Natural killer cell treated with Interleukin-12 subunit alpha and Interleukin-12 subunit beta and Interleukin-15 and Interleukin-18, amount 100 ng/mL, for 72 hours (primary cell): ENCODE results near the gene DPM3. TPM values are rescaled to one million over a fixed set of nuclear protein-coding genes. Genes with fewer than 3 reads are reported as not detected.
"Not testable (repeated sequence)": the region's sequence is repeated elsewhere in the genome, so short reads cannot be mapped to it uniquely, and the experiment has no call there.

Experiments used
- ATAC-seq, 2 donors: fragments of 150-1000 bp; cut with Tn5 transposase in 1 of 2; sonication (Bioruptor Pico), chemical (Tn5 transposase) in 1 of 2; 2 replicates each; pipeline ENCODE4 v1.10.0; 2021
- DNase-seq: peaks from one replicate; pipeline ENCODE4 v3.0.0; 2022; ENCODE audit warnings: low spot score
- H3K27ac Mint-ChIP-seq, 2 donors: 1 replicate in 1 of 2; 2 replicates in 1 of 2; pipeline ENCODE4 v1.8.0; 2022; ENCODE audit warnings: mixed read lengths in 2 of 2, mild to moderate bottlenecking in 1 of 2, moderate library complexity in 1 of 2
- H3K27me3 Mint-ChIP-seq, 2 donors: 1 replicate in 1 of 2; 2 replicates in 1 of 2; pipeline ENCODE4 v1.8.0; 2022; ENCODE audit warnings: mixed read lengths in 2 of 2
- H3K36me3 Mint-ChIP-seq: one replicate; pipeline ENCODE4 v1.8.0; 2022; ENCODE audit warnings: mixed read lengths
- H3K4me1 Mint-ChIP-seq, 2 donors: 1 replicate in 1 of 2; 2 replicates in 1 of 2; pipeline ENCODE4 v1.8.0; 2022; ENCODE audit warnings: low read depth in 2 of 2, mixed read lengths in 2 of 2, mild to moderate bottlenecking in 1 of 2
- H3K4me3 Mint-ChIP-seq: one replicate; pipeline ENCODE4 v1.8.0; 2022; ENCODE audit warnings: mixed read lengths
- H3K9me3 Mint-ChIP-seq: 2 replicates; pipeline ENCODE4 v1.8.0; 2022; ENCODE audit warnings: mixed read lengths
- total RNA-seq, 2 donors: library from RNA; stranded (reverse); gene quantifications; one replicate each; pipeline ENCODE4 v1.2.3, GENCODE V29; 2022

Gene DPM3
- total RNA-seq, 2 donors from 2014 or later, result 26.0 to 31.1 TPM

DNA sequence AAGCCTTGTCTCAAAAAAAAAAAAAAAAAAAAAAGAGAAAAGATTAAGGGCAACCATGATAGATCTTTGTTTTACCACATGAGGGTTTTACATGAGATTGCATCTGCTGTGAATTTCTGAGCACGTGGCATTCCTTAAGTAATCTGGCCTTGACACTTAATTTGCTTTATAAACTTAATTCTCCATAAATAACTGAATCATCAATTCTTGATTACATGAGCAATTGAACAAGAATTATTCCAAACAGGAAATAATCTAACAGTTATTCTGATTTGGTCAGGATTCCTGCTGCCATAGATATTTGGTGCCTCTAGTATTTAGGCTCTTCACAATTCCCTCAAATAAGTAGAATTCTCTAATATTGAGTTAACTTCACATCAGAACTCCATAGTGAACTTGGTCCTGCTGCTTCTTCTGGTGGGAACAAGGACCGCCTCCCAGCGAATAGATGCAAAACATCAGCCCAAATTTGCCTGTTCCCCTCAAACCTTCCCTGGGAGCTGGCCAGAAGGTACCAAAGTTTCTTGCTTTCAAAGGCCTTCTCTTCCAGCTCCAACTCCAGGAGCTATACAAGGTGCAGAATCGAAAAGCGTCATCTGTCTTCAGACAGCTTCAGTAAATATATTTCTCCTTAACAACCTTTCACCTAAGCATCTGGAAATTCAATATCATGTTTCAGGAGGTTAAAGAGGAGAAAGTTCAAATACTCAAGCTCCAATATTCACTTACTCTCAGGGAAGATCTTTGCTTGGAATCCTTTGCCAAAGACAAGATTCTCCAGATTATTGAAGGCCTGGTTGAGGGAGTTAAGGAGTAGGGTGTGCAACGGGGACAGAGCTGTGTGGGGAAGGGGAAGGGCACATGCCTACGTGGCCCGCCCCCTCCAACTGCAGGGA, 31.8 kb upstream of the DPM3 start:
- H3K9me3 Mint-ChIP-seq, result no peaks in the 10 kb centered on the region
- ATAC-seq, result peak; percentile 20 to 59
- peaks cover 15% of the 10 kb centered on the region for H3K36me3 Mint-ChIP-seq
- peak overlapping the region; percentile 99 for H3K4me3 Mint-ChIP-seq
- no peaks in the 10 kb centered on the region for H3K27me3 Mint-ChIP-seq
- H3K4me1 Mint-ChIP-seq, result peaks cover 42 to 43% of the 10 kb centered on the region in 2 donors
- H3K27ac Mint-ChIP-seq, result peak overlapping the region; percentile 97 to 99
- DNase-seq, result no peak

DNA sequence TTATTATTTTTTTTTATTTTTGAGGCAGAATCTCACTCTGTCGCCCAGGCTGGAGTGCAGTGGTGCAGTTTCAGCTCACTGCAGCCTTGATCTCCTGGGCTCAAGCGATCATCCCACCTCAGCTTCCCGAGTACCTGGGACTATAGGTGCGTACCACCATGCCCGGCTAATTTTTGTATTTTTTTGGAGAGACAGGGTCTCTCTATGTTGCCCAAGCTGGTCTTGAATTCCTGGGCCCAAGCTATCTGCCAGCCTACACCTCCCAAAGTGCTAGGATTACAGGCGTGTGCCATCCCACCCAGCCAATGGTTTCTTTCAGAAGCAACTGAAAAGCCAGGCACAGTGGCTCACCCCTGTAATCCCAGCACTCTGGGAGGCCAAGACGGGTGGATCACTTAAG, 30.5 kb upstream of the DPM3 start:
- peaks cover 31 to 38% of the 10 kb centered on the region in 2 donors for H3K4me1 Mint-ChIP-seq
- no peaks in the 10 kb centered on the region for H3K9me3 Mint-ChIP-seq
- no peak overlapping the region for H3K4me3 Mint-ChIP-seq
- no peak for DNase-seq
- peaks cover 15% of the 10 kb centered on the region for H3K36me3 Mint-ChIP-seq
- ATAC-seq, result no peak
- no peaks in the 10 kb centered on the region for H3K27me3 Mint-ChIP-seq
- H3K27ac Mint-ChIP-seq, result peak overlapping the region in 1 of 2 donors; percentile 63

DNA sequence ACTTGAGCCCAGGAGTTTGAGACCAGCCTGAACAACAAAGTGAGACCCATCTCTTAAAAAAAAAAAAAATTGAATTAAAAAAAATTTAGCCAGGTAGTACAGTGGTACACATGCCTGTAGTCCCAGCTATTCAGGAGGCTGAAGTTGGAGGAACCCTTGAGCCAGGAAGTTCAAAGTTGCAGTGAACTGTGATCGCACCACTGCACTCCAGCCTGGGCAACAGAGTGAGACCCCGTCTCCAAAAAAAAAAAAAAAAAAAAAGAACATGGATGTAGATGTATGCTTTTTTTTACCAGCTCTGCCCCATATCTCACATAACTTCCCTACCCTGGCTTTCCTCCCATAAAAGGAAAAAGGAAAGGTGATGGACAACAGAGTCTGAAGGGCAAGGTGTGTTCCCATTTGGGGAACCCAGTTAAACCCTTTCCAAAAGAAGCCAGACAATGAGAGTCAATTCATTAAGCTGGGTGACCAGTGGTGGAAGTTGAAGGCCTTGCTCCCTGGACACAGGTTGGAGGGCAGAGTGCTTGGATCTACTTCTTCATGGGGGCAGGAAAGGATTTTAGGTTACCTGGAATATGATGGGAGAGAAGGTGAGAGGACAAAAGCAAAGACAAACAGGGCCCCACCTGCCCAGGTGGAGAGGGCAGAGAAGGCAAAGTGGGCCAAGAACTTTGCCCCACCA, 29.9 kb upstream of the DPM3 start:
- peaks cover 31 to 38% of the 10 kb centered on the region in 2 donors for H3K4me1 Mint-ChIP-seq
- no peak for ATAC-seq

DNA sequence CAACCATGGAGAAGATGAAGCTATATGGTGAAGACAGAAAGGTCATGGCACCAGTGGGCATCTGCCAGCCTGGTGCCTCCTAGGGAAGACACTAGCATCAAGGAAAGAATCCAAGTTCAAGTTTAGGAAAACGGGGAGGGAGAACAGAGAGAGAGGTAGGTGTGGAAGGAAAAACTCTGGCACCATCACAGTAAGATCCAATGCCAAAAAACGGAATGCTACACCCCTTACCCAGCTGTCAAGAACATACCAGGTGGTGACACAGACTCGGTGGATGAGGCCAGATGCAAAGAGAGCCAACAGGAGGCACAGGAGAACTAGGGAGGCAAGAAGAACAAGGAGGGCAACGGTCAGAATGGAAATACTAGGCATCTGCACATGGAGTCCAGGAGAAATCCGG, 29.2 kb upstream of the DPM3 start:
- no peak overlapping the region for H3K27ac Mint-ChIP-seq
- H3K36me3 Mint-ChIP-seq, result peaks cover 15% of the 10 kb centered on the region
- no peak overlapping the region for H3K4me3 Mint-ChIP-seq
- no peaks in the 10 kb centered on the region for H3K9me3 Mint-ChIP-seq
- H3K4me1 Mint-ChIP-seq, result peaks cover 28 to 35% of the 10 kb centered on the region in 2 donors
- no peak for ATAC-seq
- H3K27me3 Mint-ChIP-seq, result no peaks in the 10 kb centered on the region
- DNase-seq, result no peak

More for the DNA sequence above, 29.9 kb upstream of the DPM3 start:
- peak overlapping the region in 1 of 2 donors; percentile 63 for H3K27ac Mint-ChIP-seq
- DNase-seq, result no peak
- no peak overlapping the region for H3K4me3 Mint-ChIP-seq
- no peaks in the 10 kb centered on the region for H3K9me3 Mint-ChIP-seq
- no peaks in the 10 kb centered on the region for H3K27me3 Mint-ChIP-seq
- H3K36me3 Mint-ChIP-seq, result peaks cover 15% of the 10 kb centered on the region

DNA sequence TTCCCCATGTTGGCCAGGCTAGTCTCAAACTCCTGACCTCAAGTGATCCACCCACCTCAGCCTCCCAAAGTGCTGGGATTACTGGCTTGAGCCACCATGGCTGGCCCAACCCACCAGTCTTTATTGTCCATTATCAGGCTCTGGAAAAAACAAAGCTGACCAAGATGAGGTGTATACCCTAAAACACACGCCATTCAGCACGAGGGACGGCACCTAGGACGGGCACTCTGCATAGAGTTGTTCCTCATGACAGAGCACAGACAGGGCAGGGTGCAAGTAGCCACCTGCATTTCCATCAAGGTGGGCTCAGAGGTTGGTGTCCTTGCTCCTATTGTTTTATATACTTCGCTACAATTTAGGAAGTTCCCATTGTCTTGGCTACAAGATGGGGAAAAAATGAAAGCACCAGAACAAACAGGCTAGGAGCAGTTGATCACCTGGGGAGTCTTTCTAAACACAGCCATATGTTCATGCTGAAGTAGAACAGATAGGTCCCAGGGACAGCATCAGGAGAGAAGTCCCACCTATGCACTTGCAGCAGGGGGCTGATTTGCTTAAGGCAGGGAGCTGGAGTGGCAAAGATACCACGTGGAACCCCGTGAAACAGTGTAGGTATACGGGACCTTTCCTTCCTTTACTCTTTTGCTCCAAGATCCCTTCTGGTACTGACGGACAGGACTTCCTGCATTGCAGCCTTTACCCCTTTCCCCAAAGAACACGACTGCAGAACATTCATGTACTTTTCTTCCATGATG, 28.3 kb upstream of the DPM3 start:
- Mint-ChIP-seq H3K9me3 (no peaks in the 10 kb centered on the region), H3K27ac (no peak overlapping the region), H3K4me3 (no peak overlapping the region), H3K4me1 (peaks cover 22 to 30% of the 10 kb centered on the region in 2 donors), H3K27me3 (no peaks in the 10 kb centered on the region), H3K36me3 (peaks cover 15% of the 10 kb centered on the region)
- ATAC-seq (no peak), DNase-seq (no peak)

DNA sequence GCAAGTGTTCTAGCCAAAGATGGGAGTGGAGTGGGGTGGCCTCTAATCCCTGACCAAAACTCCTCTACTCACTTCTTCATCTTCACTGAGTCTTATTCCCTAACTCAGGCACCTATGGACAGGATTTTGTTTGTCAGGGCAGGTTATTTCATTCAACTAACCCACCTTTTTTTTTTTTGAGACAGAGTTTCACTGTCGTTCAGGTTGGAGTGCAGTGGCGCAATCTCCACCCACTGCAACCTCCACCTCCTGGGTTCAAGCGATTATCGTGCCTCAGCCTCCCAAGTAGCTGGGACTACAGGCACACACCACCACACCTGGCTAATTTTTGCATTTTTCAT, 27.7 kb upstream of the DPM3 start:
- peaks cover 15% of the 10 kb centered on the region for H3K36me3 Mint-ChIP-seq
- H3K4me3 Mint-ChIP-seq, result peak overlapping the region; percentile 25
- not testable (repeated sequence) for ATAC-seq, H3K27ac Mint-ChIP-seq, H3K9me3 Mint-ChIP-seq, H3K27me3 Mint-ChIP-seq, DNase-seq
- peaks cover 16 to 25% of the 10 kb centered on the region in 2 donors for H3K4me1 Mint-ChIP-seq

DNA sequence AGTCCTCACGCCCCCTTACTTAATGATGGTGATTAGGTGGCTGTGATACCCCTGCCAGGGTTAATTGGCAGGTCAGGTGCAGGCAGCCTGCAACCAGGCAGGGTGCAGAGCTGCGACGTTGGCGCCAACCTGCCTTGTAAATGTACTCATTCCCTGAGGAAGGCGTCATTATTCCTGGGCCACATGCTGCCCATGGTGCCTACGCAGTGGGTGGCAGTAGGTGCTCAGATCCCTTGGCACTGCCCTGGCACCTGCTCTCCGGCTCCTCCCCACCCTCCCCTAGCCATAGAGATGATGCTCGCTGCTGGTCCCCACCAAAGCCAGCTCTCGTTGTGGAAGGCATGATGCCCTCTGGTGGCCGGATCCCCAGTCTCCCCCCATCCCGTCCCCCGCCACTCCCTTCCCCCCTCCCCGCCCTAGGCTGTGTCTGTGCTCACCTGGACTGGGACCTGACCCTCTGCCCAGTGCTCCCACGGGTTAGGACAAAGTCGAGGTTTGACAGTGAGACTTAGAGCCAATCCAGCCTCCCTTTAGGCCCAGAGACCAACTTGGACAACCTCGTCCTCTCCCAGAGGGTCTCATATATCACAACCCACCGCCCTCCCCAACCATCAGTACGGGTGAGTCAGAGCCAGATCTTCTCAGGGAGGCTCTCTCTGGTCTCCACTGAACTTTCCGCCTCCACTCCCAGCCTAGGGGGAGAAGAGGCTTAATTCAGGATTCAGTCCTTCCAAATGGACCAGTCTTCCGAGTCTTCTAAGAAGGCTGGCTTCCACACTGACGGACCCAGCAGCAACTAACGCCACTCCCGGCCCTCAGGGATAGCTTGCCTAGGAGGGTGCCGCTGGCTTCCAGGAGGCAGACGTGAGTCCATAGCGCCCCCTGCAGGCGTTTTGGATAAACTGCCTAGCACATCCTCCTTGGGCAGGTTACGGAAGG, 27.1 kb upstream of the DPM3 start:
- Mint-ChIP-seq H3K4me3 (peak overlapping the region; percentile 25), H3K27ac (no peak overlapping the region), H3K4me1 (peaks cover 12 to 22% of the 10 kb centered on the region in 2 donors), H3K27me3 (no peaks in the 10 kb centered on the region), H3K9me3 (no peaks in the 10 kb centered on the region), H3K36me3 (peaks cover 14% of the 10 kb centered on the region)
- ATAC-seq (peak; percentile 74 to 85), DNase-seq (peak; percentile 86)

DNA sequence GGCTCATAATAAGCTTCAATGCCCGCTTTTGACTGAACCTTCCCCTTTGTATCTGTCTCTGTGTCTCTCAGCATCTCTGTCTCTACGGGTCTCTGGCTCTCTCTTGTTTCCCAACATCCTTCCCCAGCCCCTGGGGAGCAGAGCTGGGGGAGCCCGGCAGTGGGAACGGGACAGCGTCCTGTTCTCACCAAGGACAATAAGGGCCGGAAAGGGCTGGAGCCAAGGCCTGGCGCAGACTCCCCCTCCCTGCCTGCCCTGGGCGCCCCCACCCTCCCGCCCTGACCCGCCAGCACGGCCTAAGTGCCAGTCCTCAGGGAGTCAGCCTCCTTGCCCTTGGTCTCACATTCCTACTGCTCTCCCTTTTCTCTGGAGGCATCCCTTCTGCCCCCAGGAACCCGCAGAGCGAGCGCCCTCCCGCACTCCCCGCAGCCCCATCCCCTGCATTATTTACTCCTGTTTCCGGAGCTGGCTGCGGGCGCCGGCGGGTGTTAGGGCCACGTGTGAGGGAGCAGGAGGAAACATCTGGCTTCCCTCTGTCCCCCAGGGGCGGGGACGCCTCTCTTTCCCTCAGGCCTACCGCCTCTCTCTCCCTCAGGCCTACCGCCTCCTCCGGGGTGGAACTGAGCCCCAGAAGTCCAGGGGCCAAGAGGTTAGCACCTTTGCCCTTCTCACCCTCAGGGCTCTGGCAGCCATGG, 26.3 kb upstream of the DPM3 start:
- Mint-ChIP-seq H3K4me1 (peaks cover 5 to 16% of the 10 kb centered on the region in 2 donors), H3K36me3 (peaks cover 8% of the 10 kb centered on the region), H3K4me3 (no peak overlapping the region), H3K27me3 (no peaks in the 10 kb centered on the region), H3K27ac (no peak overlapping the region), H3K9me3 (no peaks in the 10 kb centered on the region)
- DNase-seq, result no peak
- no peak for ATAC-seq

DNA sequence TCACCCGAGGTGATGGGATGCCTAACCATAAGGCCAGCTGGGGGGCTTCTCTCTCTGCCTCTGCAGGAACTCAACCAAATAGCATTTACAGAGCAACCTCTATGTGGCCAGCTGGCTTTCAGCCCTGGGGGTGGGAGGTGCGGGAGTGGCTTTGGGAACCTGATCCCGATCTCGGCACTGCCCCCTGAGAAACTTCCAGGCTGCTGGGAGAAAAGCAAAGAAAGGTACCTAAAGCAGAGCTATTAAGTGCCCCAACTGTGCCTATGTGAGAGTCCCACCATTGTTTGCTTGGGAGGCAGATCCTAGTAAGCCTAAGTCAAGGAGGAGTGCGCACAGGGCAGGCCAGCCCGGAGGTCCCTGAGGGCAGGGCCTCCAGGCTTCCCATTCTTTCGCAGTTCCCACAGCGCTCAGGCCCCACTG, 25.7 kb upstream of the DPM3 start:
- DNase-seq (no peak), ATAC-seq (no peak)
- peaks cover 5 to 16% of the 10 kb centered on the region in 2 donors for H3K4me1 Mint-ChIP-seq
- no peak overlapping the region for H3K27ac Mint-ChIP-seq
- no peaks in the 10 kb centered on the region for H3K9me3 Mint-ChIP-seq
- no peaks in the 10 kb centered on the region for H3K27me3 Mint-ChIP-seq
- H3K36me3 Mint-ChIP-seq, result peaks cover 8% of the 10 kb centered on the region
- no peak overlapping the region for H3K4me3 Mint-ChIP-seq

DNA sequence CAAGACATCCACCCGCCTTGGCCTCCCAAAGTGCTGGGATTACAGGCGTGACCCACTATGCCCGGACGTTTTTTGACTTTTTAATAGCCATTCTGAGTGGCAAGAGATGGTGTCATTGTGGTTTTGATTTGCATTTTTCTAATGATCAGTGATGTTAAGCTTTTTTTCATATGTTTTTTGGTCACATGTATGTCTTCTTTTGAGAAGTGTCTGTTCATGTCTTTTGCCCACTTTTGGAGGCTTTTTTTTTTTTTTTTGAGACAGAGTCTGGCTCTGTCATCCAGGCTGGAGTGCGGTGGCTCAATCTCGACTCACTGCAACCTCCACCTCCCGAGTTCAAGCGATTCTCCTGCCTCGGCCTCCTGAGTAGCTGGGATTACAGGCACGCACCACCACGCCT, 24.3 kb upstream of the DPM3 start:
- not testable (repeated sequence) for H3K9me3 Mint-ChIP-seq, DNase-seq, H3K27ac Mint-ChIP-seq, H3K36me3 Mint-ChIP-seq, H3K27me3 Mint-ChIP-seq, H3K4me3 Mint-ChIP-seq, ATAC-seq
- peaks cover 5 to 14% of the 10 kb centered on the region in 2 donors for H3K4me1 Mint-ChIP-seq

DNA sequence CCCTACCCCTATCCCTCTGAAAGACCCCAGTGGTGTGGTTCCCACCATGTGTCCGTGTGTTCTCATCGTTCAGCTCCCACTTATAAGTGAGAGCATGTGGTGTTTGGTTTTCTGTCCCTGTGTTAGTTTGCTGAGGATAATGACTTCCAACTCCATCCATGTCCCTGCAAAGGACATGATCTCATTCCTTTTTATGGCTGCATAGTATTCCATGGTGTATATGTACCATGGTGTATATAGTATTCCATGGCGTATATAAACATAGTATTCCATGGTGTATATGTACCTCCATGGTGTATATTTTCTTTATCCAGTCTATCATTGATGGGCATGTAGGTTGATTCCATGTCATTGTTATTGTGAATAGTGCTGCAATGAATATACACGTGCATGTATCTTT, 23.5 kb upstream of the DPM3 start:
- DNase-seq, H3K27ac Mint-ChIP-seq, ATAC-seq, H3K9me3 Mint-ChIP-seq, H3K4me3 Mint-ChIP-seq, H3K27me3 Mint-ChIP-seq, H3K36me3 Mint-ChIP-seq: not testable (repeated sequence)
- peaks cover 0 to 11% of the 10 kb centered on the region in 2 donors for H3K4me1 Mint-ChIP-seq

DNA sequence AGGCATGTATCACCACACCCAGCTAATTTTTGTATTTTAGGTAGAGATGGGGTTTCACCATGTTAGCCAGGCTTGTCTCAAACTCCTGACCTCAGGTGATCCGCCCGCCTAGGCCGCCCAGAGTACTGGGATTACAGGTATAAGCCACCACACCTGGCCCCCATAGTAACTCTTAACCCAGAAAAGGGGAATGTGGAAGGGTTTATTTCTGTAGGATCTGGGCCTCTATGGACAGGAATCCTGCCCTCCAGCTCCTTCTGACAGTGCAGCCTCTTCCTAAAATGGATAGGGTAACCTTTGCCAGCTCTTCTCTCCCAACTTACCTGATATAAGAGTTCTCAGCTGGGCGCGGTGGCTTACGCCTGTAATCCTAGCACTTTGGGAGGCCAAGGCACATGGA, 22.3 kb upstream of the DPM3 start:
- H3K4me1 Mint-ChIP-seq, H3K27ac Mint-ChIP-seq, H3K36me3 Mint-ChIP-seq, ATAC-seq, H3K4me3 Mint-ChIP-seq, DNase-seq, H3K27me3 Mint-ChIP-seq, H3K9me3 Mint-ChIP-seq: not testable (repeated sequence)
